Kidney capillary endothelial cell (primary cell): ENCODE results near the gene ARHGAP10.
A peak's percentile ranks its signal among the peaks of the same experiment; 100 is the strongest.
"Not testable (repeated sequence)": the region's sequence is repeated elsewhere in the genome, so short reads cannot be mapped to it uniquely, and the experiment has no call there.

Experiments
- DNase-seq: peaks from one replicate; pipeline ENCODE4 v3.0.0-alpha.2; 2018; ENCODE audit warnings: low spot score

The ARHGAP10 gene

DNA sequence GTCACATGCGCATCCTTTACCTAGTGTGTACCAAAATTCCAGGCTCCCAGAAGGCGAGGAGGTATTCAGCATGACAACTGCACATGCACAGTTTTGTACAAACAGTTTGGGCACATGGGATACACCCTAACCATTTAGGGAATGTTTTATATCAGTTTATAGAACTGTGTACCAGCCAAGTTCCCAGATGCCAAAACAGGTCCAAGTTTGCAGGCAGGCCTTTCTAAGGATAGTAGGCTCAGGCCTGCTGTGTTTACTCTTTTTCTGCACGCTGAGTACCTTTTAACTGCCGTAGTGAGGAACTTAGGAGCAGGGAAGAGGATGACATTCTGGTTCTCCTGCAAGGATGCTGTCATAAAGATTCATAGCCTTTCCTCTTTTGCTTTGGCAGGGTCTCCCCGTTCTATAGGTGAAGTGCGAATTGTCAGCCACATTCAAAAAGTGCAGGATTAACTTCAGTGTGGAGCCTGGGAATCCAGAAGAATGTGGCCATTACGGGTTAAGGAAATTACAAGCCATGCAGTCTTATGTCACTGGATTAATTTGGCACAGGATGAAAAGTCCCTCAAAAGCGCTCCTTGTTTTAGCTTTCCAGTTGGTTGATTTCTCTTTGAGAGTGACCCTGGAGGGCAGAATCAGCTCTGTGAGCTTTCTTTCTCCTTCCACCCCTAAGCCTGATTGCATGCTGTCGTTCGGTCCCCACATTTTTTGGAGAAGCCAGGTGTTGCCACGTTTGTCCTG, 259.8 kb downstream of the ARHGAP10 start:
- DNase-seq: no peak

DNA sequence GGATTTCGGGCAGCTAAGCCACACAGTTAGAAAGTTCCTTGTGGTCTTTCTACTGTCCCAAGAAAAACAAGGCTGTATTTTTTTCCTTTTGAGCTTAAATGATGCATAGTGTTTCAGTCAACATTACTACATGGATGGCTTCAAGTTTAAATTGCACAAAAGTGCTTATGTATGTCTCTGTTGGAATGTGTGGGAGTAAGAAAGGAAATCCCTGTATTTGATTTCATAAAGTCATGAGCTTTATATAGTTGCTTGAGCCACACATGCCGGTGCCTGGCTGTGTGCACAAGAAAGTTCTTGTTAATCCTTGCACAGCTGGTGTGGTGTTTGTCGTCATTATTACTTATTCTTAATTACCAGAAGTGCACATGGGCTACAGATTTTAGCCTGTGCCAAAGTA, 262.2 kb downstream of the ARHGAP10 start:
- DNase-seq: no peak

DNA sequence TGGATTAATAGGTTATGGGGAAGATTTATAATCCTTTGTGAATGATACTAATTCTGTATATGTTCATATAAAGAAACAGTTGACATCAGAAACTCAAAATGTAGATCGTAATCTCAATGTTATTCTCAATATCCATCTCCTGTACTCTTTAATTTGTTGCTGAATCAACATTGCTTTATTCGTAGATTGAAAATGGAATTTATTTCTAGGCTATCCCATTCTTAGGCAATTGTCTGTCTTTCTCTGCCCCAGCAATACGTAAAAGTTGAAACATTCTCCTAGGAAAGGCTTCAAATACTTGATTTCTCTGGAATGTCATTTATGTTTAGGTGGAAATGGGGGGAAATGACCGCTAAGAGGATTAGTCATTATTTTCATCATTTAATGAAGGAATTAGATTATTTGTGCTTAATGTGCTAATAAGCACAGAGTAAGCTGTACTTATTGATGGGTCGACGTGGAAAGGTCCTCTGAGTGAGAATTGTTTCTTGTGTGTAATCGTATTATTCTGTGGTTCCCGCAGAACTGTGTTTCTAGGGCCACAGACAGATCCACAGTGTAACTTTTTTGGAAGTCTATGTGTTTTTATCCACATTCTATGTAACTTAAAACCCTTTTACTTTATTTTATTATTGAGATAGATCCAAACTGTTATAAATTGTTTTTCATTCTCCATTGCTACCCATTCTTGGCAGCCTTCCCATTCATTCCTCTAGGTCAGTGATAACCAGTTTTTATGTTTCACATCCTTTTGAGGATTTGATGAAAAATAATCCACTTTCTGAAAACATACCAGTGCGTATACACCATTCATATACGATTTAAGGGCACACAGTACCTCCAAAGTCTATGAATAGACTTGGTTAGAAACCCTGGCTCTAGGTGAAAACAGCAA, 262.9 kb downstream of the ARHGAP10 start:
- DNase-seq: no peak

DNA sequence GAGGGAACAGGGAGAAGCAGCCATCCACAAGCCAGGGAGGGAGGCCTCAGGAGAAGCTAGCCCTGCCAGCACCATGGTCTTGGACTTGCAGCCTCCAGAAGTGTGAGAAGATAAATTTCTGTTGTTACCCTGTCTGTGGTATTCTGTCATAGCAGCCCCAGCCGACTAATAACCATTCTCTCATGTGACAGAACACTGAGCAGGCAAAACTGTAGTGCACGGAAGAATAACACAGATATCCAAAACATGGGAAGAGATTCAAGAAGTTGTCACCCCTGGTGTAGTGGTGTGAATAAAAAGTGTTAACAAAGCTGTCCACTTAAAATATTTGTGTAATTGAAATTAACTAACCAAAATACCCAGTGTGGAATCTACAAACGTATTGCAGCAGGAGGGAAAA, 265.0 kb downstream of the ARHGAP10 start:
- DNase-seq: no peak

DNA sequence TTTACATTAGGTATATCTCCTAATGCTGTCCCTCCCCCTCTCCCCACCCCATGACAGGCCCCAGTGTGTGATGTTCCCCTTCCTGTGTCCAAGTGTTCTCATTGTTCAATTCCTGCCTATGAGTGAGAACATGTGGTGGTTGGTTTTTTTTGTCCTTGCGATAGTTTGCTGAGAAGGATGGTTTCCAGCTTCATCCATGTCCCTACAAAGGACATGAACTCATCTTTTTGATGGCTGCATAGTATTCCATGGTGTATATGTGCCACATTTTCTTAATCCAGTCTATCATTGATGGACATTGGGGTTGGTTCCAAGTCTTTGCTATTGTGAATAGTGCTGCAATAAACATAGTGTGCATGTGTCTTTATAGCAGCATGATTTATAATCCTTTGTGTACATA, 268.1 kb downstream of the ARHGAP10 start:
- not testable (repeated sequence) for DNase-seq

DNA sequence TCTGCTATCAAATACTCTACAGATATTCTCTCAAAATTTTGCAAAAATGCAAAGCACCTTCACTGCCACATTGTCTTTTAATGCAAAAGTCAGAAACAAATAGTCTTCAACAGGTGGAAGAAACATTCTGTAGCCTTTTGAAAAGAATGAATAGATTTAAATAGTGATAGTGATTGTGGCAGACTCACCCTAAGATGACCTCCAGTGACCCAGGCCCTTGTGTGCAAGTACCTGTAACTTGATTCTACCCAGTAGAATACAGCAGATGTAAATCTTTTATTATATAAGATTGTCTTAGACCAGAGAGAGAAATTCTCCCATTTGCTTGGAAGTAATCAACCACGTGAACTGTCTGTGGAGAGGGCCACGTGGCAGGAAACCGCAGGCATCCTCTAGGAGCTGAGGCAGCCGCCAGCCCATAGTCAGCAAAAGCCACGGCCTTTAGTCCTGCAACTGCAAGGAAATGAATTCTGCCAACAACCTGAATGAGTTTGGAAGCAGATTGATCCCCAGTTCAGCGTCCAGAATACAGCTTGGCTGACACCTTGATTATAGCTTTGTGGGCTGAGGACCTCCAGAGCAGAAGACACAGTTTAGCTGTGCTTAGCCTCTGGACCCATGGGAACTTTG, 272.5 kb downstream of the ARHGAP10 start:
- no peak for DNase-seq

DNA sequence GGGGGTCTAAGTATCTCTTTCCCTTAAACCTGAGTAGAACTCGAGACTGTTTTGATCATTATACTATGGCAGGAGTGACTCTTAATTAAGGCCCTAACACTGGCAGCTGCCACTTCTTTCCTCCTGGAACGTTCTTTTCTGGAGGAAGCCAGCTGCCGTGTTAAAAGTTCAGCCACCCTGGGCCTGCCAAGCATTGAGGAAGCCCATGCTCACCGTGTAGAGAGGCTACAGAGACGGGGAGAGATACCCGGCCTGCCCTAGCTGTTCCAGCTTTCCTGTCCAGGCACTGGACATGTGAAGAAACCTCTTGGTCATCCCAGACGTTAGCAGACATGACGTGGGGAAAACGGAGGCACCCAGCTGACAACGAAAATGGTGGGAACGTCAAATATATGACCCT, 274.1 kb downstream of the ARHGAP10 start:
- no peak for DNase-seq

DNA sequence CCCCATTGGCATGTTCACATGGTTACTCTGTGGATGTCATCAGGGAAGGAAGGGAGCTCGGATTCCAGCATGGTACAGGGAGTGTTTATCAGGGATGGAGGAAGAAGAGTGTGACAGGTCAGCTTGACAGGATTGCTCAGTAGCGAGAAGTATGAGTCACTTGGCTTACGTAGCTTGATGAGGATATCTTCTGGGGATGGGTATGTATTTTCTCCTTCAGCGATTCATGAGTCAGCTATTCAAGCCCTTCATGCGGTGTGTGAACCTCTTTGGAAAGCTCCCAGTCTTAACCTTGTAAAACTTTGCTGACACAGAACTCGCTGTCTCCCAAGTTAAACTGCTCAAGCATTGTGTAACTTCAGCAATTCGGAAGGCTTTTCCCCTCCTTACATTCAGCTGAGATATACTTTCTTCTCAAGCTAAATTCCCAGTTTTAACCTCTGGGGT, 275.4 kb downstream of the ARHGAP10 start:
- DNase-seq: peak; percentile 80

DNA sequence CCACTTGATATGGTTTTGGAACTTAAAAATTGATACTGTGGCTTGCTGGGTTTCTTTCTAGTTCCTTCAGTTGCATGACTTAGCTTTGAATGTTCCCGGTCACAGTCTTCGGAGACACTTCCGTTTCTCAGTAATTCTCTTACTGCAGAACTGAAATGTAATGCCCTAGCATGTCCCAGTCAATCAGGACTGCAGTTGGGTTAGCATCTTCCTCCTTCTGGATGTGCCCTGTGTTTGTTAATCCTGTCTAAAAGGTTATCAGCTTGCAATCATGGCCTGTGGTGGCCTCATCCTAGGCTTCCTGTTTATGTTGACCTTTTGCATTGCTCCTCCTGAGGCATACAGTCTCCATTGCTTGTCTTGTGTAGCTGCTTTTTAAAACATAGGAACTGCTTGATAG, 275.9 kb downstream of the ARHGAP10 start:
- peak; percentile 13 for DNase-seq

DNA sequence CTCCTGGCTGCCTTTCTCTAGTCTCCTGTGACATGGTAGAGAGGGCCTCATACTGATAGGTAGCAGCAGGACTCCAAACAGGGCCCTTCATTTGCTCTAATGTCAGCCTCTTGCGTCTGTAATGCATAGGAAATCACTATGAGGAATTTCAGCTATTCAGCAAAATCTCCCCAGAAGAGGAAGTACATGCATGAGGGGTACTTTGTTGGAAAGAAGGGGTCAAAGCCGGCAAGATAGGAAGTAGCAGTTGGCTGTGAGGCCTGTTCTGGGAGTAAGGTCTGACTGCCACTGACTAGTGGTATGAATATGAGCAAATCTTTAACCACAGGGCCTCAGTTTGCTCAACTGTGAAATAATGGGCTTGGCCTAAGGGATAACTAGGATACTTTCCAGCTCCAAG, 283.2 kb downstream of the ARHGAP10 start:
- no peak for DNase-seq

DNA sequence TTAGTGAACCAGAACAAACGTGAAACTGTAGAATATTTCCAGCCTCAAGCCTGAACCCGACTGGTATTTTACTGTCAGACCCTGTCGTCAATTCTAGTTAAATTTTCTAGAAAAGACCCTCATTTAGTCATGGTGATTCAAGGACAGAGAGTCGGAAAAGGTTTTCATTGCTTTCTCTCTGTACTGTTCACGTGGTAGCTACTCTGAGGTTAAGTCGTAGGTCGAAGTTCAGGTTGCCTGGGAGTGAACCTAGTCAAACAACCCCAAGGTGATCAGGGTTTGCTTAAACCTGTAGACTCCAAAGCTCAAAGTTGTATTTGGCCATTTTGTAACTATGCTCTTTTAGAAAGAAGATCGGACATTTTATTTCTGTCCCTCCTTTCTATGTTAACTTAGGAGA, 283.6 kb downstream of the ARHGAP10 start:
- no peak for DNase-seq

DNA sequence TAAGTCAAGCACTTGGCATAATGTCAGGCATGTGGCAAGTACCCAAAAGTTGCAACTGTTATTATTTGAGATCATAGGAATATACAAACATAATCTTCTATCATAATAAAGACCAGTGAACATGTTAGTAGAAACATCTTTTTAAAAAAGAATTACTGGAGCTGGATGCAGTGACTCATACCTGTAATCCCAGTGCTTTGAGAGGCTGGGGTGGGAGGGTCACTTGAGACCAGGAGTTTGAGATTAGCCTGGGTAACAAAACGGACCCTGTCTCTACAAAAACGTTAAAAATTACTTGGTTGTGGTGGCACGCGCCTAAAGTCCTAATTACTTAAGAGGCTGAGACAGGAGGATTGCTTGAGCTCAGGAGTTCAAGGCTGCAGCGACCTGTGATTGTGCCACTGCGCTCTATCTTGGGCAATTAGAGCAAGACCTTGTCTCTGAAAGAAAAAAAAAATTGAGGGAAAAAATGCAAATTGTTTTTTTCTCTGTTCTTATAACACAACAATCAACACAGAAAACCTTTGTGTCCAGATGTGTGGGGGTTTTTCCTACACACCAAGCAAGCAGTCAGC, 284.3 kb downstream of the ARHGAP10 start:
- DNase-seq: no peak

DNA sequence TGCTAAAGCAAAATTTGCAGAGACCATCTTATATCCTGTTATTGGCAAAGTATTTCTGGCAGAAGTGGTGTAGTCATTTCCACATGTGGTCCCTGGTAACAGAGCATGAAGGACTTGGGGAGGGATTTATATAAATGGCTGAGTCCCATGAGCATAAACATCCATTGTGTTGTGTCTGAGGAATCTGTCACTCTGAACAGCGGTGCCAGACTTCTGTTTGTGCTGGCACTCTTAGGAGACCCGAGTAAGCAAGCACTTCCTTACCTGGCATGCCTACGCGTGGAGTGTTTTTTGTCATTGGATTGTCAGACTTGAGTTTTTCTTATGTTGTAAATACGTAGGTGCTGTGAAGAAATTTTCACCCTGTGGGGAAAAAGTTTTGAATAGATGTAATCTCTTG, 285.9 kb downstream of the ARHGAP10 start:
- peak; percentile 64 for DNase-seq

DNA sequence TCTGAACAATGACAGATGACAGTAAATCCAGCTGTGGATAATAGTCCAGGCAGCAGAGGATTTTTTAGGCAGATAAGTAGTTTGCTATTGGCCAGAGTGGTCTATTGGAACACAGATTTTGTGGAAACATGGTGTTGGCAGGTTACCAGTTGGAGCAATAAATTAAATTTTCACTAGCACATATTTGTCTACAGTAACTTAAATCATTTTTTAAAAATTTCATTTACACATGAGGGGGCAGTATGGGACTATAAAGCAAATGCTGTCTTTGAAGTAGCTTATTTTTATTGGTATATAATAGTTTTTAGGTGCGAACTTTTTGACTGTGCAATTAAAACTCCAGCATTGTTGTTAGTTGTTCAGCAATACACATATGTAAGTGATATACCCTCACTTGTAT, 289.8 kb downstream of the ARHGAP10 start:
- no peak for DNase-seq

DNA sequence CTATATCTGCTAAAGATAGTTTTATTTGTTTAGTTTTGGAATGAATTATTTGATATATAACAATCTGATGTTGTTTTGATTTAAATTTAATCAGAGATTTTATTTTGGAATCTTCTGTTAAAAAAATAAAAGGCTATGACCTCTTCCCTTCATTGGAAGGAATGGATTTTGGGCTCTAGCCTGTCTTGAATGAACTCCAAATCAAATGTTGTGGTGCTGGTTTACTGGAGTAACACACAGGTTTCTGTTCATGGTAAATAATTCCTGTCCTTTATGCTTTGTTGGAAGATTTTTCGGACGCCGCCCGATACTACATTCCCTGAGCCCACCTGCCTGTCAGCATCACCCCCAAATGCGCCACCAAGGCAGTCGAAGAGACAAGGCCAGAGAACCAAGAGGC, 291.1 kb downstream of the ARHGAP10 start:
- no peak for DNase-seq

DNA sequence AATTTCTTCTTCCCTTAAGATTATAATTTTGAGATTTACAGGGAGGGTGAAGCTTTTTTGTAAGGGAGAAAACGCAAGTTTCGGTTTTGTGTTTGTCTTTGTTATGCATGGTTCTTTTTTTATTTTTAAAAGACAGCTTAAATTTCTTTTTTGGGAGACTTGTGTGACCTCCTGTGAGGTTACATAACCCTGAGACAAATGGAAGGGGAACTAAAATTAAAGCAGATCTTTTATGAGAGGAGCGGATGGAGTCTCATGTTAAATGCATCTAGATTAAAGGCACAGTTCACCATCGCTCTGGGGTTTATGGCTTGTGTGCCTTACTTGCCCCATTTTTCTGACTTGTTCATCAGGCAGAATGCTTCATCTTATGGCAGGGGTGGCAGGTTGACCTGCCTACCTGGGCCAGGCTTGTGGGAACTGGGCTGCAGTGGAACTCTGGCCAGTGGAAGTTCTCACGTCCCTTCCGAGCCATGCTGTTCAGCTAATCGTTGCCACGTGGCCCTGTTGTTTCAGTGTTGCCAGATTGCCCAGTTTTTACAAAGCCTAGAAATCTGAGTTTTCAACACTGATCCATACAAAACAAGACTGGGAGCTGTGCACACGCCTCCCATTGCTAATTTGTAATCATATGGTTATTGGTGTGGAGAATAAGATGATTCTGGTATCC, 291.8 kb downstream of the ARHGAP10 start:
- DNase-seq: no peak

DNA sequence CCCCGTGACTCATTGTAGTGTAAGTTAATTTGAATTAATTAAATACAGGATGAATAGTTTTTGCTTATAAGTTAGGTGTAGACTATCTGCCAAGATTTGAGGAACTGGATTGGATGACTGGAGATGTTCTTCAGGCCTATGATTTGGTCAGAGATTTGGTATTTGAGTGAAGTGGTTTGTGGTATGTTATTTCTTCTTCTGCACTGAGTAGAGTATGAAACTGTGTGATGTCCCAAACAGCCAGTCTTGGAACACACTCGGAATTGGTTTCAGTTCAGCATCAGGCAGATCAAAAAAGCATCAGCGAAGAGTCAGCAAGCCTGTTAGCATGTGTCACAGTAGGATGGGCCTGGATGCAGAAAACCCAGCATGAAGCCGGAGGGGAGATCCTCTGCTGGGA, 294.1 kb downstream of the ARHGAP10 start:
- DNase-seq: no peak

DNA sequence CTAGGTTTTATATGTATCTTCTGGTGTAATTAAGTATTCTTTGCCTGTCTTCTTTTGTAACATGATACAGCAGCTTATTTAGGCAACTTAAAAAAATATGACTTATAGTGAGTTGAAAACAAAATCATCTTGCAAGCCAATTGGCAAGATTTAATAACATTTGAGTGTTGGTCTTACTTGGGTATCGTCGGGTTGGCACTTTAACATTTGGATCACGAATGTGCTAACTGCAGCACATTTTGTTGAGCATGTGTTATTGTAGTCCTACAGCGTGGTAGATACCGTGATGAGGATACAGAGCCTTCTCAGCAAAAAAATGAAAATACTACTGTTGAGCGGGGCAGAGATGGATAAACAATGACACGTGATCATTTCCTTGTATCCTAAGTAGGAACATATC, 295.3 kb downstream of the ARHGAP10 start:
- no peak for DNase-seq

DNA sequence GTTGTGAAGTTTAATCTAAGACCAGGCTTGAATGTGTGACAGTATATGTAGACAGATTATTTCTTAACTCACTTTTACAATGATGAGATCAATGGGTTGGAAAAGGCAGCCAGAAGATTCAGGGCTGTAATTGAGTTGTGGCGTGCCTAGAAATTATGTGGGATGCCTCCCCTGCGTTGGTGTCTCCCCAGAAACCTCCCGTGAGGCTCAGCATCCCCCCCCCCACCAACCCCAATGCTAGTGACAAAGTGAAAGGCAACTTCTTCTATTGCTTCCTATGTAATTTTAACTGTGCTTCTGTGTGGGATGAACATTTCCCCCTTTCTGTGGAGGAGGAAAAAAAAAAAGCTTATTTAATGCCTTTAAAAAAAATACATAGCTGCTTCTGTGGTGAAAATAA, 297.9 kb downstream of the ARHGAP10 start:
- DNase-seq: no peak

DNA sequence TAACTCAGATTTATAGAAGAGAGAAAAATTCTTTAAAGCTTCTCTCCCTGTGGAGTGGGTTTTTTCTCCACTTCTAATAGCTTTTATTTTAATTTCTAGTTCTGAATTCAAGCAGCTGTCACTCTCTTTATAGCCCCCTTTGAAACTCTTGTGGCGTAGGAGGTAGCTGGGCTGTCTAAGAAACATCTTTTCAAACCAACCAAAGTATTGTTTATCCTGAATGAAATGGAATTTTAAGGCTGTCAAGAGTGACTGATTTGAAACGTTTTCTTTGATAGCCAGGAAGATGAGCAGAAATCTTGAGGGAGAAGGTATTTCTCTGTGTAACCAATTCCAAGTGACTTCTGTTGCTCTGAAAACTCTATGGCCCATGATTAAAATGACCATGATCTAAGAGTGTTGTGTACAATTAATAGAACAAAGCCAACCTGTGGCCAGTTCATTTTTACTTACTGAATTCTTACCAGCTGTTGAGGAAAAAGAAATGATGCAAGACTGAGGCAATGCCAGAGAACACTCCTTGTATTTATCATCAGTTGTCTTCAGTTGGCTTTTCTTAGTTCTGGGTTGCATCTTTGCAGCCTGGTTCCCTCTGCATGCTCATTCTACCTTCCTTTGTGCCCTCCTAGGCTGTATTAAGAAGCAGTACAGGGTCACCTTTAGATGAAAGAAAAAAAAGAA, 298.4 kb downstream of the ARHGAP10 start:
- DNase-seq: no peak

DNA sequence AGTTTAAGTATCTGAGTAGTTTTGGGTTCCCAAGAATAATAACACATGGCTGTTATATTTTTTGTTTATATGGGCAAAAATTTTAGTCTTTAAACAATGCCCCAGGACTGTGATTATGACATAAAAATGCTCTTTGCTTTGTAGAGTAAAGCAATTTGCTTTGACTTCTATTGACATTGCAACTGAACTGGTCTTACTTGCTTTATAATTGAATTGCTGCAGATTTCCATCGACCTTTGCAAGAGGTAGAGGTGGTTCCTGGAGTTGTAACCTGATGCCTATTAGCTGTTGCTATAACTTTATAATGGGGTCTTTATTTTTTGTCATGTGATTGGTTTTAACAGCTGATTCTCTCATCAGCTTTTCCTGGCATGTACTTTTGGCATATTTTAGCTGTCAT, 302.9 kb downstream of the ARHGAP10 start:
- no peak for DNase-seq
